ENCODE results near the gene DLL3.
"Not testable (repeated sequence)": the region's sequence is repeated elsewhere in the genome, so short reads cannot be mapped to it uniquely, and the experiment has no call there.

Gene DLL3, protein sequence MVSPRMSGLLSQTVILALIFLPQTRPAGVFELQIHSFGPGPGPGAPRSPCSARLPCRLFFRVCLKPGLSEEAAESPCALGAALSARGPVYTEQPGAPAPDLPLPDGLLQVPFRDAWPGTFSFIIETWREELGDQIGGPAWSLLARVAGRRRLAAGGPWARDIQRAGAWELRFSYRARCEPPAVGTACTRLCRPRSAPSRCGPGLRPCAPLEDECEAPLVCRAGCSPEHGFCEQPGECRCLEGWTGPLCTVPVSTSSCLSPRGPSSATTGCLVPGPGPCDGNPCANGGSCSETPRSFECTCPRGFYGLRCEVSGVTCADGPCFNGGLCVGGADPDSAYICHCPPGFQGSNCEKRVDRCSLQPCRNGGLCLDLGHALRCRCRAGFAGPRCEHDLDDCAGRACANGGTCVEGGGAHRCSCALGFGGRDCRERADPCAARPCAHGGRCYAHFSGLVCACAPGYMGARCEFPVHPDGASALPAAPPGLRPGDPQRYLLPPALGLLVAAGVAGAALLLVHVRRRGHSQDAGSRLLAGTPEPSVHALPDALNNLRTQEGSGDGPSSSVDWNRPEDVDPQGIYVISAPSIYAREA

GRCh38 chr19:39498798-39499642 lies at the start of gene DLL3:
Gene DLL3, plus strand, starts transcription at chr19:39498947. Its CDS starts 28 bp downstream, at chr19:39498975.
- no peak for DNase-seq (ENCODE audit: low spot score)

- no peak for DNase-seq (ENCODE audit: low spot score)
These were observed 49.5 kb upstream of the DLL3 start for GRCh38 chr19:39449116-39449797.

DNA sequence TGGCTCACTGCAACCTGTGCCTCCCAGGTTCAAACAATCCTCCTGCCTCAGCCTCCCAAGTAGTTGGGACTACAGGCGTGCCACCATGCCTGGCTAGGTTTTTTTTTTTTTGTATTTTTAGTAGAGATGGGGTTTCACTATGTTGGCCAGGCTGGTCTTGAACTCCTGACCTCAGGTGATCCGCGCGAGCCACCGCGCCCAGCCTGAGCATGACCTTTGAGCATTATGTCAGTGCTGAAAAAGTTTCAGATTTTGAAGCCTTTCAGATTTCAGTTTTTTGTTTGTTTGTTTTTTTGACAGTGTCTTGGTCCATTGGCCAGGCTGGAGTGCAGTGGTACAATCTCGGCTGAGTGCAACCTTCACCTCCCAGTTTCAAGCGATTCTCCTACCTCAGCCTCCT lies 47.5 kb upstream of the DLL3 start:
- not testable (repeated sequence) for DNase-seq (ENCODE audit: low spot score)

- no peak for DNase-seq (ENCODE audit: low spot score)
These were observed 35.3 kb upstream of the DLL3 start for GRCh38 chr19:39463403-39463802.

DNA sequence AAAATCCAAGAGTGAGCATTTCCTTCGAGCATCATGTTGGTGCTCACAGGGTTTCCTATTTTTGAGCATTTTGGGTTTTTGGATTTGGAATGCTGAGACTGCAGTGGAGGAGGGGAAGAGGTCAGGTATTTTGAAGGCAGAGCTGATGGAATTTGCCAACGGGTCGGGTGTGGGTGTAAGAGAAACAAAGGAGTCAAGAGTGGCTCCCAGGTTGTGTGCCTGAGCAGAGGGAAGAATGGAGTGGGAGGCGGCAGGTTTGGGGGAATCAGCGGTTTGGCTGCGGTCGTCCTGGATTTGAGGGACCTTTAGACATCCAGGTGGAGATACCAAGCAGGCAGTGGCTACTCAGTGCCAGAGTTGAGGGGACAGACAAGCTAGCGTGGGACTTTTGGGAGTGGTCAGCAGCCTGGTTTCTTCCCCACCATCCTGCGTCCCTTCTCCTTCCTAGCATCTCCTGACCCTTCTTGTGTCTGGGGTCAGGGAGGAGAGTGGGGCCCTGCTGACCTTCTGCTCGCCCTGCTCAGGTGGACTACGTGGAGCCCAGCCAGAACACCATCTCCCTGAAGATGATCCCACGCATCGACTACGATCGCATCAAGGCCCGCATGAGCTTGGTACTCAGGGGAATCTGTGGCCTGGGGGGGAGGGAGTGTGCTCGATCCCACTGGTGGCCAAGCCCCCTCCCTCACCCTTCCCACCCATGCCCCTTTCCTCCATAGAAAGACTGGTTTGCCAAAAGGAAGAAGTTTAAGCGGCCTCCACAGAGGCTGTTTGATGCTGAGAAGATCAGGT lies 32.6 kb upstream of the DLL3 start:
- no peak for DNase-seq (ENCODE audit: low spot score)

- DNase-seq (ENCODE audit: low spot score) = no peak
These were observed 30.8 kb upstream of the DLL3 start for GRCh38 chr19:39467941-39468340.

DNA sequence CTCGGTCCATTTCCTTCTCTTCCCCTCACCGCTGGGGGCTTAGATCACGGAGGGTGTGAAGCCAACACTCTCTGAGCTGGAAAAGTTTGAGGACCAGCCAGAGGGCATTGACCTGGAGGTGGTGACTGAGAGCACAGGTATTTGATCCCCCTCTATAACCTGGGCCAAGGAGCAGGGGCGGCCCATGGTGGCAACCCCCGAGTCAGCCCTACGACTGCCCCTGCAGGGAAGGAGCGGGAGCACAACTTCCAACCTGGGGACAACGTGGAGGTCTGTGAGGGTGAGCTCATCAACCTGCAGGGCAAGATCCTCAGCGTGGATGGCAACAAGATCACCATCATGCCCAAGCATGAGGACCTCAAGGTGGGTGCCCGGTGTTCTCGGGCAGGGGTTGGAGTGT lies 29.7 kb upstream of the DLL3 start:
- no peak for DNase-seq (ENCODE audit: low spot score)

DNA sequence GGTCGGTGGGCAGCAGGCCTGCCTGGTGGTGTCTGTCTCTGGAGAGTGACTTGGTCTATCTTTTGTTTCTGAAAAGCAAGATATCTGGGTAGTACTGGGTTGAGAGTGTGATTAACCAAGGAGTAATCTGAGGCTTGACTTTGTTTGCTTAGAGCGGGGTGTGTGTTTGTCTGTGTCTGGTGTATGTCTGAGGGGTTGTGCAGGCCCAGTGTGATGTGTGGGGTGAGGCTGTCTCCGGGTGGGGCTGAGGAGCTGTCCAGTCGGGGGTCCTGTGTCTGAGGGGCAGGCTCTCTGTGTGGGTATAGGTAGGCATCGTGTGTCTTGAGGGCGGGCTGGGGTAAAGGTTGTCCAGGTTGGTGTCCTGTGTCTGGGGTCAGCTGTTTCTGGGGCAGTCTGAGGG lies 29.2 kb upstream of the DLL3 start:
- no peak for DNase-seq (ENCODE audit: low spot score)

DNA sequence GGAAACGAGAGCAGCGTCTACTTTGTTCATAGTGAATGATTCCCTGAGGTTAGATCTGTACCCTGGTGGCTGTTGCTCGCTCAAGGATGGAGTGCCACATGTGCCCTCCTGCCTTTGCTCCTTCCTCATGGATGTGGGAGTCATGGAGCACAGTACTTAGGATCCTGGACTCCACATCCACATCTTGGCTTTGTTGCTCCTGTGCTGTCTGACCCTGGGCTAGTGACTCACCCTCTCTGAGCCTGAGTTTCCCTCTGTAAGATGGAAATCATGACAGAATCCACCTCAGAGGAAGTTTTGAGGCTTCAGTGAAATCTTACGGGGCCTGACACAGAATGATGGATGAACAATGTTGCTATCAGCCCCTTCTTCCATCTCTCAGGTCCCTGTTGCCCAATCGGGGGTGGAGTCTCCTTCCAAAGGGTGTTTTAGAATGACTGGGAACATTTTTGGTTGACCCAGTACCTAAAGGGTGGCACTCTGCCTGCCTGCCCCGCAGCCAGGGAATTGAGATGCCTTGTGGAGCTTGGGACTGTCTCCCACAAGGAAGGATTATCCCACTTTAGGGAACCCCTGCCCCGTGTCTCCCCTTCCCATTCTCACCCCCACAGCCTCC lies 27.9 kb upstream of the DLL3 start:
- DNase-seq (ENCODE audit: low spot score) = no peak

GRCh38 chr19:39471756-39472536 lies 26.8 kb upstream of the DLL3 start:
- DNase-seq (ENCODE audit: low spot score) = no peak

DNA sequence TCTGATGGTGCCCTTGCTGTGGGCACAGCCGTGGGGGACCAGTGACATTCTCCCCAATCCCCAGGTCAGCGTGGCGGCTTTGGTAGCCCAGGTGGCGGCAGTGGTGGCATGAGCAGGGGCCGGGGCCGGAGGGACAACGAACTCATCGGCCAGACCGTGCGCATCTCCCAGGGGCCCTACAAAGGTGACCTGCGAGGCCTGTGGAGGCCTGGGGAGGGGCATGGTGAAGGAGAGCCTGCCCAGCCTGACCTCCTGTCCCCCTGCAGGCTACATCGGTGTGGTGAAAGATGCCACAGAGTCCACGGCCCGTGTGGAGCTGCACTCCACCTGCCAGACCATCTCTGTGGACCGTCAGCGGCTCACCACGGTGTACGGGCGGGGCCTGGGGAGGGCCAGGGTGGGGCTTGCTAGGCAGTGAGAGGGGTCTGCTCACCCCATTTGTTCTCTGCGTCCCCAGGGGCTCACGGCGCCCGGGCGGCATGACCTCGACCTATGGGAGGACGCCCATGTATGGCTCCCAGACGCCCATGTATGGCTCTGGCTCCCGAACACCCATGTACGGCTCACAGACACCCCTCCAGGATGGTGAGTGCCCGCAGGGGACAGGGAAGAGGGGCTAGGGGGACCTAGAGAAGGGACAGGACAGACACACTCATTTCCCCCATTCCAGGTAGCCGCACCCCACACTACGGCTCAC lies 25.9 kb upstream of the DLL3 start:
- no peak for DNase-seq (ENCODE audit: low spot score)

DNA sequence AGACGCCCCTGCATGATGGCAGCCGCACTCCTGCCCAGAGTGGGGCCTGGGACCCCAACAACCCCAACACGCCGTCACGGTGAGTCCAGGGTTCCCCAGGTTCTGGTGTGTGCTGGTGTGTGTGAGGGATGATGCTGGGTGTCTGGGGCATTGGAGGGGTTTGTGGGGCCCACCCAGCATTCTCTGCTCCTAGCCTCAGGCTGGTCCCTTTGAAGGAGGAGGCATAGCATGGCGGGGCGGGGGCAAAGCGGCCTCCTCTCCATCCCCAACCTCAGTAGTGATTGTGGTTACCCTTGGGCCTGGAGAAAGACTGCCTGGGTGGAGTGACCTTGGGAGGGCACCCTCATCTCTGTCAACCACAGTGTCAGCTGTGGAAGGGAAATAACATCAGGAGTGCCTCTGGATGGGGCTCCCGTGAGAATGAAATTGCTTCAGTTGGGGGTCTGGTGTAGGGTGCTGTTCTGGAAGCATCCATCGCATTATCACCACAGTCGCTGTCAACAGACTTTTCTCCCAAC lies 25.2 kb upstream of the DLL3 start:
- DNase-seq (ENCODE audit: low spot score) = no peak

GRCh38 chr19:39474139-39474620 lies 24.6 kb upstream of the DLL3 start:
- DNase-seq (ENCODE audit: low spot score) = no peak

DNA sequence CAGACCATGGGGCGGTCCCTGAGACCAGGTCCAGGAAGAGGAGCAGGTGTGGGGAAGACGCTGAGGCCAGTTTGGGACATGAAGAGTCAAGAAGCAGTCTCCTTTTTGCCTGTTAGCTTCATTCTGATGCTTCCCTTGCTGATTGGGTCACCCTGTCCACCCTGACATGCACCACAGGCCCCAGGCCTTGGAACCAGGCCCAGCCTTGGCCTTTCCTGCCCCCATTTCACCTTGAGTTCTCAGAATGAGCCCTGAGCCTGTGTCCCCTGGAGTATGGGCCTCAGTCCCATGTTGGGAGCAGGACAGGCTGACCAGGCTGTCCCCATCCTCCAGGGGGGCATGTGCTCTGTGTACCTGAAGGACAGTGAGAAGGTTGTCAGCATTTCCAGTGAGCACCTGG lies 23.0 kb upstream of the DLL3 start:
- no peak for DNase-seq (ENCODE audit: low spot score)

- not testable (repeated sequence) for DNase-seq (ENCODE audit: low spot score)
These were observed 19.4 kb upstream of the DLL3 start for GRCh38 chr19:39479319-39479801.

- DNase-seq (ENCODE audit: low spot score) = no peak
These were observed 18.8 kb upstream of the DLL3 start for GRCh38 chr19:39479916-39480315.

GRCh38 chr19:39480337-39481228 lies 18.2 kb upstream of the DLL3 start, which contains the start of gene TIMM50:
Gene TIMM50, plus strand, starts transcription at chr19:39480838. Its CDS starts 16 bp downstream, at chr19:39480854.
- peak; percentile 88 for DNase-seq (ENCODE audit: low spot score)

DNA sequence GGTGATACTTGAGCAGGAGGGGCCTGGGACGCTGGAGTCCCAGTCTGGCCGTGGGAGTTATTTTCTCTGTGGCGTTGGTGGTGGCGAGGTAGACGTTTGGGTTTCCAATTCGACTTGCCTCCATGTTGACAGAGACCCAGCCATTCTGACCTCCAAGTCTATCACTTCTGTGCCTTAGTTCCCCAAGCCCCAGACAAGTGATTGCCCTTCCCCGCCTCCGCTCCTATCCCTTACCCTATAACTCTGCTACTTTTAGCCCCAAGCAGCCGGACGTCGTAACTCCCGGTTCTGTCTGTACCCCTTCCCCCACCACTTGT lies 17.6 kb upstream of the DLL3 start:
- no peak for DNase-seq (ENCODE audit: low spot score)
